ENCODE results near the gene SLC4A4. TPM values are rescaled to one million over a fixed set of nuclear protein-coding genes. Genes with fewer than 3 reads are reported as not detected.

The SLC4A4 gene
- total and polyA plus RNA-seq, 2 of the 8 experiments (the other 6 are each of a cell fraction or from before 2014, with no cell fraction given), result 0.67 to 2.8 TPM

DNA sequence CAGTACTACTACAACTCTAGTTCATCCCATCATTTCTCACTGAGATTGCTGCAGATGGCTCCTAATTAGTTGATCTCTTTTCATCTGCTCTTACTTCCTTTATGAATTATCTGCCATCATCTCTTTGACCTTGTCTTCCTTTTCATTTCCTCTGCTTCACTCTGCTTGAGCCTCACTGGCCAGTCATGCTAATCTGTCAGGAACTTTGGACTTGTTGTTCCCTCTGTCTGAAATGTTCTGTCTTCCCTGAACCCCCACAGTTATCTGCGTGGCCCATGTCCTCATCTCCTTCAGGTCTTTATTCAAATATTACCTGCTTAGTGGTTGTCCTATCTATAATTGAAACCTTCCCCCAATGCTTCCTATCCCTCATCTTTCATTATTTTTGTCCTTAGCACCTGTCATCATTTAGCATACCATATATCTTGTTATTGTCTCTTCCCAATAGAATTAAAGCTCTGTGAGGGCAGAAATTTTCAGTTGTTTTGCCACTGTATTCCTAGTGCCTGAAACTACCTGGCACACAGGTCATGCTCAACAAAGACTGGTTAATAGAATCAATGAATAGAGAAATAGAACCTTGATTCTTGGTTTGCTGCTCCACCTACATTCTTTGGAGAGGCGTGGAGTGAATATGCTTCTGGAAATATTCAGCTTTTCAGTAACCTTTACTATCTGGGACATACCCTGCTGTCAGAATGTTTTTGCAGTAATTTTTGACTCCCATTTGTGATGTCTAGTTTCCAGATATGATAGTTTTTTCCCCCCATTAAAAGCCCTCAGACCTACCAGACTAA is 5.0 kb downstream of the SLC4A4 start:
- Histone ChIP-seq H3K9me3 (ENCODE audit: insufficient read depth in 2 of 2, low read depth in 1 of 2, low read length in 1 of 2) (no peaks in the 10 kb centered on the region), H2BK20ac (ENCODE audit: low read length) (no peak overlapping the region), H3K23me2 (ENCODE audit: low read depth, low read length) (no peaks in the 10 kb centered on the region), H3K27ac (ENCODE audit: low read depth, low read length) (no peak overlapping the region), H3K27me3 (replicated peaks in 1 of 4; ENCODE audit: control insufficient read depth in 3 of 4, extremely low read depth in 1 of 4, insufficient read depth in 3 of 4, low read length in 3 of 4) (no peaks in the 10 kb centered on the region), H2BK120ac (replicated peaks; ENCODE audit: low read depth, low read length) (no peak overlapping the region), H3K4me2 (ENCODE audit: insufficient read depth in 1 of 2, low read depth in 2 of 2, low read length in 2 of 2) (no peak overlapping the region), H3K9ac (replicated peaks in 1 of 4; ENCODE audit: extremely low read depth in 1 of 4, low read depth in 3 of 4, low read length in 3 of 4) (no peak overlapping the region), H2AK5ac (ENCODE audit: low read depth, low read length) (no peak overlapping the region), H3K14ac (ENCODE audit: insufficient read length) (no peak overlapping the region), H2BK5ac (ENCODE audit: low read depth, low read length) (no peak overlapping the region), H4K5ac (ENCODE audit: insufficient read length, low read depth, low read length) (no peak overlapping the region), H3K4me1 (replicated peaks in 1 of 4; ENCODE audit: control insufficient read depth in 3 of 4, insufficient read depth in 4 of 4, low read length in 3 of 4) (no peaks in the 10 kb centered on the region), H4K20me1 (replicated peaks in 1 of 2; ENCODE audit: control insufficient read depth in 1 of 2, insufficient read depth in 2 of 2, low read length in 2 of 2) (no peaks in the 10 kb centered on the region), H3K79me1 (ENCODE audit: low read depth, low read length) (no peaks in the 10 kb centered on the region), H2BK12ac (ENCODE audit: low read depth, low read length) (no peak overlapping the region), H3K56ac (replicated peaks; ENCODE audit: insufficient read length, low read depth, low read length) (no peak overlapping the region), H4K91ac (replicated peaks; ENCODE audit: insufficient read length, low read length) (no peak overlapping the region), H3K36me3 (ENCODE audit: control insufficient read depth in 2 of 4, insufficient read depth in 4 of 4, low read length in 3 of 4) (no peaks in the 10 kb centered on the region), H3K18ac (ENCODE audit: extremely low read depth, low read length) (no peak overlapping the region), H3K79me2 (ENCODE audit: control insufficient read depth in 1 of 2, insufficient read depth in 2 of 2, low read length in 2 of 2) (no peaks in the 10 kb centered on the region), H3K4me3 (ENCODE audit: extremely low read depth in 1 of 4, insufficient read depth in 2 of 4, low read depth in 3 of 4, low read length in 4 of 4) (no peak overlapping the region), H4K8ac (ENCODE audit: extremely low read depth, insufficient read depth, low read length) (no peak overlapping the region), H2AFZ (ENCODE audit: low read length) (no peak overlapping the region), H3K23ac (ENCODE audit: insufficient read length) (no peak overlapping the region), H2BK15ac (ENCODE audit: low read length) (no peak overlapping the region), H3K4ac (replicated peaks; ENCODE audit: insufficient read length, low read depth, low read length) (no peak overlapping the region)
- CTCF ChIA-PET (ENCODE audit: partially characterized antibody), result no interaction called here
- no peak for DNase-seq (ENCODE audit: low read depth in 1 of 2, low spot score in 2 of 2)
- POLR2A ChIA-PET (ENCODE audit: partially characterized antibody), result no interaction called here
- no peak for FAIRE-seq
- WGBS, 2 experiments (ENCODE audit: extremely low coverage in 1 of 2, insufficient coverage in 1 of 2, insufficient read length in 1 of 2, insufficient replicate concordance in 2 of 2, low coverage in 1 of 2, low lambda C conversion rate in 2 of 2, missing lambda C conversion rate in 1 of 2), result 80% methylated on average over 2 of the region's 2 CpGs; no CpG with 5 or more reads in 1 of the 2 experiments
- no peak for TF ChIP-seq TAF1 (IDR thresholded peaks at IDR 0.05; ENCODE audit: low read depth, low read length)
- no peak for TF ChIP-seq EZH2 (IDR thresholded peaks at IDR 0.05; ENCODE audit: low read depth, low read length, severe bottlenecking)
- no peak for TF ChIP-seq SP4 (IDR thresholded peaks at IDR 0.05; ENCODE audit: low read length)
- TF ChIP-seq, protein P1, sequence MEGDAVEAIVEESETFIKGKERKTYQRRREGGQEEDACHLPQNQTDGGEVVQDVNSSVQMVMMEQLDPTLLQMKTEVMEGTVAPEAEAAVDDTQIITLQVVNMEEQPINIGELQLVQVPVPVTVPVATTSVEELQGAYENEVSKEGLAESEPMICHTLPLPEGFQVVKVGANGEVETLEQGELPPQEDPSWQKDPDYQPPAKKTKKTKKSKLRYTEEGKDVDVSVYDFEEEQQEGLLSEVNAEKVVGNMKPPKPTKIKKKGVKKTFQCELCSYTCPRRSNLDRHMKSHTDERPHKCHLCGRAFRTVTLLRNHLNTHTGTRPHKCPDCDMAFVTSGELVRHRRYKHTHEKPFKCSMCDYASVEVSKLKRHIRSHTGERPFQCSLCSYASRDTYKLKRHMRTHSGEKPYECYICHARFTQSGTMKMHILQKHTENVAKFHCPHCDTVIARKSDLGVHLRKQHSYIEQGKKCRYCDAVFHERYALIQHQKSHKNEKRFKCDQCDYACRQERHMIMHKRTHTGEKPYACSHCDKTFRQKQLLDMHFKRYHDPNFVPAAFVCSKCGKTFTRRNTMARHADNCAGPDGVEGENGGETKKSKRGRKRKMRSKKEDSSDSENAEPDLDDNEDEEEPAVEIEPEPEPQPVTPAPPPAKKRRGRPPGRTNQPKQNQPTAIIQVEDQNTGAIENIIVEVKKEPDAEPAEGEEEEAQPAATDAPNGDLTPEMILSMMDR (IDR thresholded peaks at IDR 0.05; ENCODE audit: control extremely low read depth in 1 of 3, insufficient read depth in 1 of 3, low read depth in 1 of 3, low read length in 3 of 3), result no peak
- TF ChIP-seq NANOG (IDR thresholded peaks at IDR 0.05; ENCODE audit: insufficient read depth, low read depth, low read length, poor library complexity, severe bottlenecking), result no peak
- no peak for TF ChIP-seq SIX5 (IDR thresholded peaks at IDR 0.05; ENCODE audit: low read depth, low read length)
- TF ChIP-seq SUZ12 (IDR thresholded peaks at IDR 0.05; ENCODE audit: low read length), result no peak
- TF ChIP-seq RNF2 (IDR thresholded peaks at IDR 0.05; ENCODE audit: borderline replicate concordance, low read depth, low read length, missing control alignments, poor library complexity, severe bottlenecking), result no peak
- no peak for TF ChIP-seq JUND (IDR thresholded peaks at IDR 0.05; ENCODE audit: low read length)
- TF ChIP-seq SP1 (IDR thresholded peaks at IDR 0.05; ENCODE audit: low read depth, low read length), result no peak
- TF ChIP-seq POLR2A (IDR thresholded peaks at IDR 0.05; ENCODE audit: control extremely low read depth in 1 of 2, low read depth in 2 of 2, low read length in 2 of 2), result no peak

Measured in H1 (cell line).